Neural cell (in vitro differentiated cells): Measurements from ENCODE around the gene PRRT1B.

ENCODE experiments used
- CTCF ChIP-seq: fragments of 450-650 bp; IDR thresholded peaks from 2 replicates; pipeline ENCODE4 v1.5.1; 2014; ENCODE audit warnings: antibody characterized with exemption, mild to moderate bottlenecking, moderate library complexity; ENCODE audit not compliant: poor library complexity, severe bottlenecking
- EP300 ChIP-seq: fragments of 450-650 bp; conservative IDR thresholded peaks from 2 replicates; pipeline ENCODE4 v1.6.1; 2014; ENCODE audit warnings: antibody characterized with exemption, mild to moderate bottlenecking, moderate library complexity; ENCODE audit not compliant: poor library complexity, severe bottlenecking
- EZH2 ChIP-seq: fragments of 200-600, 300-800 bp; shearing (Covaris generic), sonication (generic); IDR thresholded peaks from 2 replicates; pipeline ENCODE4 v1.6.1; 2014; ENCODE audit warnings: antibody characterized with exemption, low read length, borderline replicate concordance, mild to moderate bottlenecking; ENCODE audit not compliant: insufficient read depth, poor library complexity, severe bottlenecking
- MXI1 ChIP-seq: fragments of 450-650 bp; conservative IDR thresholded peaks from 2 replicates; pipeline ENCODE4 v1.6.1; 2014; ENCODE audit warnings: antibody characterized with exemption, mild to moderate bottlenecking; ENCODE audit not compliant: poor library complexity, severe bottlenecking
- POLR2AphosphoS5 ChIP-seq: IDR thresholded peaks from 2 replicates; pipeline ENCODE4 v1.6.1; 2012
- SMC3 ChIP-seq: fragments of 450-650 bp; conservative IDR thresholded peaks from 2 replicates; pipeline ENCODE4 v1.6.1; 2014; ENCODE audit warnings: antibody characterized with exemption, mild to moderate bottlenecking, moderate library complexity; ENCODE audit not compliant: poor library complexity
- TAF1 ChIP-seq: IDR thresholded peaks from 2 replicates; pipeline ENCODE4 v1.6.1; 2012; ENCODE audit warnings: low read depth

DNA sequence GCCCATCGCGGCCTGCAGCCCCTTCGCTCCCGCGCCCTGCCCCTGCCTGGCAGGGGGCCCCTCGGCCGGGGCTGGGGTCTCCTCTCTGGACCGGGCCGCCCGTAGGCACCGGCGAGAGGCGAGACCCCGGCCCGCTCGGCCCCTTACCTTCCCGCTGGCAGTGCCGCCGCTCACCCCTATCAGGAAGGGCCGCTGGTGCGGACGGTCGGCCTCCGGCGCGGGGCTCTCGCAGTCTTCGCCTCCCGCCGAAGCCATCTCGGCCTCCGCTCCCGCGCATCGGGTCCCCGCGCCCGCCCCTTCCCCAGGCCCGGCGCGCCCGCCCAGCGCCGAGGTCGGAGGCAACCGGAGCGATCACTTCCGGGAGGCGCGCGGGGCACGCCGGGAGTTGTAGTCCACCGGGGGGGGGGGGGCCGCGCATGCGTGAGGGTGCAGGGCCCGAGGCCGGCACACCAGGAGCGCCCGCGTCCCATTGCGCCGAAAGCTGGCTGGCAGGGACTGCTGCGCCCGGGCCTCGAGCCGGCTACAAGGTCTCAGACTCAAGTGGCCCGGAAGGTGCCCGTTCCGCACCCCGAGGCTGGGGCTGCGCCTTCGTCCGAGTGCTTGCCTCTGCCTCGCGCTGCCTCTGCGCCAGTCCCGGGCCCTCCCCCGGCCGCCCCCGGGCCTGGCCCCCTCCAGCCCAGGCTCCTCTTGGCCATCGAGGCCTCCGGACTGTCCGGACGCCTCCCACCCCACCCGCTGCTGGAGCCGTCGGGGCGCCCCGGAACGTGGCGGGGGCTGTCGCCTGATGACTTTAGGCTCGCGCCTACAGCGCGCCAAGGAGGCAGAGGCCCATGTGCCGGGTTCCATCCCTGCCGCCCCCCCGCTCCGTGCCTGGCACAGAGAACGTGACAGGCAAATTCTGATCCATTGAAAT is 14.1 kb upstream of the PRRT1B start, which contains the start of gene UCK1:
- TF ChIP-seq CTCF: no peak
- peak; percentile 73 for TF ChIP-seq MXI1
- no peak for TF ChIP-seq TAF1
- TF ChIP-seq EZH2: no peak
- TF ChIP-seq POLR2AphosphoS5: peak; percentile 75
- peak; percentile 43 for TF ChIP-seq SMC3
- peak; percentile 31 for TF ChIP-seq EP300
